ENCODE measurements around the gene ZFYVE19.

ZFYVE19 gene, protein sequence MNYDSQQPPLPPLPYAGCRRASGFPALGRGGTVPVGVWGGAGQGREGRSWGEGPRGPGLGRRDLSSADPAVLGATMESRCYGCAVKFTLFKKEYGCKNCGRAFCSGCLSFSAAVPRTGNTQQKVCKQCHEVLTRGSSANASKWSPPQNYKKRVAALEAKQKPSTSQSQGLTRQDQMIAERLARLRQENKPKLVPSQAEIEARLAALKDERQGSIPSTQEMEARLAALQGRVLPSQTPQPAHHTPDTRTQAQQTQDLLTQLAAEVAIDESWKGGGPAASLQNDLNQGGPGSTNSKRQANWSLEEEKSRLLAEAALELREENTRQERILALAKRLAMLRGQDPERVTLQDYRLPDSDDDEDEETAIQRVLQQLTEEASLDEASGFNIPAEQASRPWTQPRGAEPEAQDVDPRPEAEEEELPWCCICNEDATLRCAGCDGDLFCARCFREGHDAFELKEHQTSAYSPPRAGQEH

GRCh38 chr15:40807028-40807887, at the start of gene ZFYVE19, which contains the start of gene DNAJC17:
ZFYVE19 (plus strand) TSS chr15:40807089; CDS start chr15:40807590, 501 bp downstream.
DNAJC17 (minus strand) TSS chr15:40807473; CDS start chr15:40807446, 27 bp downstream.
- peak; percentile 93 for DNase-seq

- DNase-seq = no peak
Measured at GRCh38 chr15:40759961-40760360, 46.9 kb upstream of the ZFYVE19 start.

- no peak for DNase-seq
Measured at GRCh38 chr15:40762919-40763800, 43.7 kb upstream of the ZFYVE19 start.

GRCh38 chr15:40763801-40764628, 42.9 kb upstream of the ZFYVE19 start, which contains the start of gene GCHFR:
GCHFR (plus strand) TSS chr15:40764068; CDS start chr15:40764181, 113 bp downstream.
- no peak for DNase-seq

- no peak for DNase-seq
Measured at GRCh38 chr15:40764629-40765103, 42.2 kb upstream of the ZFYVE19 start.

- no peak for DNase-seq
Measured at GRCh38 chr15:40766194-40766815, 40.6 kb upstream of the ZFYVE19 start.

DNA sequence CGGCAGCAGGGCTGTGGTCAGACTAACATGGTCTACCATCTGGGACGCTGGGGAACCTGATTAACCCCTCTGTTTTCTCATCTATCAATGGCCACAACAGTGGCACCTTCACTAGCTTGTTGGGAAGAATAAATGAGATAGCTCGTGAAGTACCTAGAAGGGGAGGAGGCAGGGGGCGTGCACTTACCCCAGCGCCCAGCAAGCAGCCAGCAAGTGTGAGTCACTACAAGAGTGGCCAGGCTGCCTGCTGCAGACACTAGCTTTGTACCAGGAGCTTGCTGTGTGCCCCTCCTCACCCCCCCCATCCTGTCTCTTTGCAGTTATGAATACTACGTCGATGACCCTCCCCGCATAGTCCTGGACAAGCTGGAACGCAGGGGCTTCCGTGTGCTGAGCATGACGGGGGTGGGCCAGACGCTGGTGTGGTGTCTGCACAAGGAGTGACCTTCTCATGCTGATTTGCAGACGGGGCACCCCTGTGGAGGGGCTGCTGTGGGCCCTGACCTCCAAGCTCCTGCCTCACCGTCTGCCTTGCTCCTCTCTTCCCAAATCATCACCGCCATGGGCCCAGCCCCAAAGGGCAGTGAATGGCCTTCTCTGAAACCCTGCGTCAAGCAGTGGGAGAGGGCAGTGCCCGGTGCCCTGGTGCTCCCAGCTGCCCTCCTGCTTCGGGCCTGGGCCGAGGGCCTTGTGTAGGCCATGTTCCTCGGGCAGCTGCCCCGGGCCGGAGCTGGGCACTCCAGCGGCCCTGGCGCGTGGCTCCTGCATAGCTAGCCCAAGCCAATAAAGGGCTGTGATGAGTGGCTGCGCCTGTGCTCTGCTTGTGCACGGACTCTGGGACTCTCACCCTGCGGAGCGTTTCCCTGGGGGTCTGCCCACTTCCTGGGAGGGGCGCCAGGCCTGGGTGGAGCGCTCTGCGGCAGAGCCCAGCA, 39.7 kb upstream of the ZFYVE19 start:
- DNase-seq = no peak

GRCh38 chr15:40767838-40768500, 38.9 kb upstream of the ZFYVE19 start:
- no peak for DNase-seq

DNA sequence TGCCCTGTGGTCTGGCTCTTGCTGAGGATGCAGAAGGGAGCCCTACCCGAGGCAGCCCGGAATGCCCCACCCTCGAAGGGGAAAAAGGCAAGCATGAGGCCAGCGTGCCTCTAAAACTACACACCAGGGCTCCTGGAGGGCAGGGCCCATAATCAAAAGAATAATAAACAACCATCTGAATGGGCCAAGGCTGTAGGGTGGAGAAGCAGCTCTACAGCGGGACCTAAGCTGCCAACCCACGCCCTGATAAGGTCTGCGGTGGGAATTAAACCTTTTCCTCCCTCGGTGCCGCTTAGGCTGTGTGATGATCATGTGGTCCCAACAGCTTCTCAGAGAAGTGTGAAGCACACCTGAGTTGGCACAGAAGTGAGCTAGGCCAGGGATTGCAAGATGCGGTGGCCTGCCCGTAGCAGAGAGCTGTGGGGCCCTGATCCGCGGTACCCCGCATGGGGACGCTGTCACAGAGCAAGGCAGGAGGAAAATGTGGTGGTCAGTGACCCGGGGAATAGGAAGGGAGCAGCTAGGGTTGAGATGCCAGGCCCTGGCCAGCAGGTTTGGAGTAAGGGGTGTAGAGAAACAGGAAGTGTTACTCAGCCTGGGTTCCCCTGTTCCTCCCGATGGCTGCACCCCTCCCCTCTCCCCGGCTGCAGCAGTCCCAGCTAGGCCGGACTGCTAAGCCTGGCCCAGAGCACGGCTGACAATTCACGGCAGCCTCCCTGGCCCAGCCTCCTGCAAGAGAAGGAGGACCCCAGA, 38.2 kb upstream of the ZFYVE19 start:
- no peak for DNase-seq

- DNase-seq = peak; percentile 50
Measured at GRCh38 chr15:40769274-40770146, 37.4 kb upstream of the ZFYVE19 start, which contains the start of gene C15orf62. C15orf62 (plus strand) TSS chr15:40769980; CDS start chr15:40770496, 516 bp downstream.

DNA sequence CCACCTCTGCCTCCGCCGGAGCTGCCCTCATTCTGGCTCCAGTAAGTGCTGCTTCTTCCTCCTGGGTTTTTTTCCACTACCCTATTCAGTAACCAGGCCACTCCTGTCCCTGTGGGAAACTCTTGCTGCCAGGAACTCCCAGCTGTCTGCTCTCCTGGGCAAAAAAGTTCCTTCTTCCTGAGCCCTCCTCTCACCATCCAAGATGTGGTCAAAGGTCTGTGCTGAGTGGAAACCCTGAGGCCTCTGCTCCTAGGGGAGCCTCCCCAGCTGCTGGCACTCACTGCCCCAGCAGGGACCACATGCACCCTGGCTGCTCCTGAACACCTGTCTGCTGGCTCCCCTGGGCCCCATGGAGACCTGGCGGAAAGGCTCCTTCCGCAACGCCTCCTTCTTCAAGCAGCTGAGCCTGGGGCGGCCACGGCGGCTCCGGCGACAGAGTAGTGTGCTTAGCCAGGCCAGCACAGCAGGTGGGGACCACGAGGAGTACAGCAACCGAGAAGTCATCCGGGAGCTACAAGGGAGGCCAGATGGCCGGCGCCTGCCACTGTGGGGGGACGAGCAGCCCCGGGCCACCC, 36.7 kb upstream of the ZFYVE19 start:
- no peak for DNase-seq

- no peak for DNase-seq
Measured at GRCh38 chr15:40771242-40771641, 35.6 kb upstream of the ZFYVE19 start.

DNA sequence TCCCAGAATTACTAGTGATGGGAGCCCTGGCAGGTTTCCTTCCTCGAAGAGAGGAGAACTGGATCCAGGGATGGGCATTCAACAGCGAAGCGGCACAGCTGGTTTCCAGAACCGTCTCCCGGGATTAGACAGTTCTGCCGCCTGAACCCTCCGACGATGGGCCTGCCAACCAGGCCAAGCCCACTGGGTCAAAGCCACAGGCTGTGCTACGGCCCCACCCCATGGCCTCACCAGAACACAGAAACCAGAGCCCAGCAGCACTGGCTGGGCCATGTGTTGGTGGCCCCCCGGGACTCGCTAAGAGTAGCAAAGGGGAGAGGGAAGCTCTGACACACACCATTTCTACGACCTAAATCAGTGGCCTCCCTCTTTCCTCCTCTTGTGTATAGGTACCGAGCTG, 34.9 kb upstream of the ZFYVE19 start:
- DNase-seq = no peak

GRCh38 chr15:40773496-40773895, 33.4 kb upstream of the ZFYVE19 start:
- no peak for DNase-seq

DNA sequence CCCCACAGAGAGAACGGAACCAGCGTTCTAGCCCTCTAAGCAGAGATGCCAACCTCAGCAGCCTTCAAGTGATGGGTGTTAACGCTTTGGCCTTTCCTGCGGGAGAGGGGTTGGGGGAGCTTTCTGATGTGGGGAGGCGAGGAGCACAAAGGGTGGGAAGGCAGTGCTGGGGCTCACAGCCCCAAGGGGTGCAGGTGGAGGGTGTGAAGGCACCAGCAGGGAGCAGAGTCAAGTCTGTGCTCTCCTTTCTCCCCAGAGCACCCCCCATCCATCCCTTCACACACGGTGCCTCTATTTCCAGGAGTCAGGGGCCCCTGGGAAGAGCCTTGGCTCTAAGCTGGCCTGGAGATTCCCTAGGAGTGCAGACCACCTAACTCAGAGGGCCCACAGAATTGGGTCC, 33.0 kb upstream of the ZFYVE19 start:
- no peak for DNase-seq

GRCh38 chr15:40775007-40775406, 31.9 kb upstream of the ZFYVE19 start:
- DNase-seq = no peak
